ENCODE data around the gene SUCLG2.

DNA sequence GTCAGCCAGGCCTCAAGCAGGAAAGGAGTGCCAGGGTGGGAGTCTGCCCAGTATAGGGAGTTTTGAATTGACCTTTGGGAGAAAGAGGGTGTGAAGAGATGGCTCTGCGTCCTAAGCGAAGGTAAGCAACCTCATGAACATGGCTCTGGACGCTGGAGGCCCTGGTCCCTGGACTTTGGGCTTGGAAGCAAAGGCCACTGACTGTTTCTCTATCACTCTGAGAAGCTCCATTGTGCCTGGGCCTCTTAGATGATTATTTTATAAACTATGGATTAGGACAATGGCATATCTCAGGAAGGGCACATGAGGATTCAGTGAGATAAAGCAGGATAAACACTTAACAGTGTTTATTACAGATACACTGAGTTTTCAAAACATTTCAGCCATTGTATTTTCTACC is 59.0 kb downstream of the SUCLG2 start:
- TF ChIP-seq, protein P1, sequence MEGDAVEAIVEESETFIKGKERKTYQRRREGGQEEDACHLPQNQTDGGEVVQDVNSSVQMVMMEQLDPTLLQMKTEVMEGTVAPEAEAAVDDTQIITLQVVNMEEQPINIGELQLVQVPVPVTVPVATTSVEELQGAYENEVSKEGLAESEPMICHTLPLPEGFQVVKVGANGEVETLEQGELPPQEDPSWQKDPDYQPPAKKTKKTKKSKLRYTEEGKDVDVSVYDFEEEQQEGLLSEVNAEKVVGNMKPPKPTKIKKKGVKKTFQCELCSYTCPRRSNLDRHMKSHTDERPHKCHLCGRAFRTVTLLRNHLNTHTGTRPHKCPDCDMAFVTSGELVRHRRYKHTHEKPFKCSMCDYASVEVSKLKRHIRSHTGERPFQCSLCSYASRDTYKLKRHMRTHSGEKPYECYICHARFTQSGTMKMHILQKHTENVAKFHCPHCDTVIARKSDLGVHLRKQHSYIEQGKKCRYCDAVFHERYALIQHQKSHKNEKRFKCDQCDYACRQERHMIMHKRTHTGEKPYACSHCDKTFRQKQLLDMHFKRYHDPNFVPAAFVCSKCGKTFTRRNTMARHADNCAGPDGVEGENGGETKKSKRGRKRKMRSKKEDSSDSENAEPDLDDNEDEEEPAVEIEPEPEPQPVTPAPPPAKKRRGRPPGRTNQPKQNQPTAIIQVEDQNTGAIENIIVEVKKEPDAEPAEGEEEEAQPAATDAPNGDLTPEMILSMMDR (IDR thresholded peaks at IDR 0.05) = no peak
- no peak for TF ChIP-seq POLR2A (IDR thresholded peaks at IDR 0.05)
